Measurements from ENCODE around the gene SKAP2.

Gene SKAP2

GRCh38 chr7:26898891-26899290, 34.5 kb upstream of the SKAP2 start:
- no peak for TF ChIP-seq CTCF (IDR thresholded peaks at IDR 0.05; ENCODE audit: control insufficient read depth, insufficient read depth, low read depth, low read length, missing control alignments)
- no peak overlapping the region for H3K4me3 ChIP-seq (ENCODE audit: control insufficient read depth, low read depth, low read length)
- DNase-seq (ENCODE audit: low read depth): peak; percentile 11

GRCh38 chr7:26897928-26898327, 33.5 kb upstream of the SKAP2 start:
- no peak overlapping the region for H3K4me3 ChIP-seq (ENCODE audit: control insufficient read depth, low read depth, low read length)
- DNase-seq (ENCODE audit: low read depth): no peak
- TF ChIP-seq CTCF (IDR thresholded peaks at IDR 0.05; ENCODE audit: control insufficient read depth, insufficient read depth, low read depth, low read length, missing control alignments): no peak

DNA sequence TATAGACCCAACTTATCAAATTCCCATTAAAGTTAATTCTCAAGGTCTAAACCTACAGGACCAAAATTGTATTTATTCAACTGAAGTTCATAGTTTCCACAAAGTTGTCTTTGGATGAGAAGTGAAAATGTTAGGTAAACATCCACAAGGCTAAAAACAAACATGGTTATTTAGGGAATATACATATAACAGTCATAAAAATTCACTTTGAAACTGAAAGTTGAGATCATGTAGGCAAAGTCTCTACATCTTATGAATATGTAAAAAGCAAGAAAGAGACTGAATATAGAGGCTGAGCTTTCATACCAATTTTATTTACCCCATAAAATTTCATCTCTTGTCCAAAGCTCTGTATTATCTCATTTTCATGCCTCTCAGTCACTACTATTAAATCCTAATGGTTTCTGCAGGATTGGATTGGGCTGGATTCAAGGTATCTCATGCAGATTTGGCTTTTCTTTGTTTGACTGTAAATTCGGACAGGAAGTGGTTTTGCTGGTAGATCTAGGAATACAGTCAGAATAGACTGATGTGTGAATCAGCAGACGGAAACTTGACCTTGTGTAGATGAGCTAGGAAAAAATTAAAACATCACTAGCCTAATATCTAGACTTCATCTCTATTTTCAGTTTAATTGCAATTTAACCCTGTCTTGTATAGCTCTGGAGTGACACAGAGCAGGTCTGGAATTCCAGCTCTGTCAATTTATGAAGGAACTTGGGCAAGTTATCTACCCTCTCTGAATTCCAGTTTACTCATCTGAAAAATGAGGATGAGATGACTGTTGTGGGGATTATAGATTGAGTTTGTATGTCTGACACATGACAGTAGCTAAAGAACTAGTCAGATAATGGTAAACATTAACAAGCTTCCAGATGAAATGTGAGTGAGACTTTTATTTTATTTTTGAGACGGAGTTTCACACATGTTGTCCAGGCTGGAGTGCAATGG, 27.3 kb upstream of the SKAP2 start:
- no peak overlapping the region for H3K4me3 ChIP-seq (ENCODE audit: control insufficient read depth, low read depth, low read length)
- peak; percentile 11 for DNase-seq (ENCODE audit: low read depth)
- TF ChIP-seq CTCF (IDR thresholded peaks at IDR 0.05; ENCODE audit: control insufficient read depth, insufficient read depth, low read depth, low read length, missing control alignments): no peak

DNA sequence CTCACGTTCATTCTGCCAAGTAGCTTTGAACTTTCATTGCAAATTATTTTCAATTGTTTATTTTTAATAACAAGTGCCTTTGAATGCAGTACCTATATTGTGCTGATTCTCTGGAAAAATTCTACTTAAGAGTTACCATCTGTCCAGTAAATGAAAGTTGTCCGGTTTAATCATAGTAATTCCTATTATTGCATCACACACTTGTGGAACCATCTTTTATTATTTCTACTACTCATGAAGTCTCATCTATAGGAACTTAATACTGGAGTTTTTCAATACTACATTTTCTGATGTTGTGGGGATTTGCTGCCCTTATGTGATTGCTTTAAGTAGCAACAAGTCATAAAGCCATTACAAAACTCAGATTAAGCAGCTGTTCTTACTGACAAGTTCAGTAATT, 16.5 kb upstream of the SKAP2 start:
- H3K4me3 ChIP-seq (ENCODE audit: control insufficient read depth, low read depth, low read length): no peak overlapping the region
- TF ChIP-seq CTCF (IDR thresholded peaks at IDR 0.05; ENCODE audit: control insufficient read depth, insufficient read depth, low read depth, low read length, missing control alignments): no peak
- DNase-seq (ENCODE audit: low read depth): no peak

GRCh38 chr7:26879671-26880070, 15.3 kb upstream of the SKAP2 start:
- no peak for DNase-seq (ENCODE audit: low read depth)
- TF ChIP-seq CTCF (IDR thresholded peaks at IDR 0.05; ENCODE audit: control insufficient read depth, insufficient read depth, low read depth, low read length, missing control alignments): no peak
- H3K4me3 ChIP-seq (ENCODE audit: control insufficient read depth, low read depth, low read length): no peak overlapping the region

DNA sequence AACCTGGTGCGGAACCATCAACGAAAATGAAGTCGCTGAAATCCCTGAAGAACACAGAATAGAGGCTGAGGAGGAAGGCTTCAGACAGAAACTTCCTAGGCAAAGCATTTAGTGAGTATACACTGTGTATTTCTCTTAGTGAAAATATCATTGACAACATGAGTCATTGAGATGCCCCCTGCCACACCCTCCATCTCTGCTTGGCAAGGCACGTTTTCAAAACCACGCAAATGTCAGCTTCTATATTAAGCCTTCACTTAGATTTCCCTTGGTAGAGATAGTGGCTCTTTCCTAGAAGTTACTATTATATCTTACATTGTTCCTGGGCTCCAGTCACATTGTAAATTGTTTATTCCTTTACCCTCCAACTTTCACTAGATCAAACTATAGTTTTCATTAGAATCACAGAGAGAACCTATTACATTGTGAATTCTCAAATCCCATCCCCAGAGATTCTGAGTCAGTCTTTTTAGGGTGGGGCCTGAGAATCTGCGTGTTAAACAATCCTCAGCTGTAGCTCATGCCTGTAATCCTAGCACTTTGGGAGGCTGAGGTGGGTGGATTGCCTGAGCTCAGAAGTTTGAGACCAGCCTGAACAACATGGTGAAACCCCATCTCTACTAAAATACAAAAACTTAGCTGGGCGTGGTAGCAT, 4.6 kb upstream of the SKAP2 start:
- TF ChIP-seq CTCF (IDR thresholded peaks at IDR 0.05; ENCODE audit: control insufficient read depth, insufficient read depth, low read depth, low read length, missing control alignments): no peak
- no peak overlapping the region for H3K4me3 ChIP-seq (ENCODE audit: control insufficient read depth, low read depth, low read length)
- DNase-seq (ENCODE audit: low read depth): no peak
